Endodermal cell (in vitro differentiated cells): Measurements from ENCODE around the gene LIPI. TPM values are rescaled to one million over a fixed set of nuclear protein-coding genes. Genes with fewer than 3 reads are reported as not detected.

ENCODE experiments used
- DNase-seq: peaks from one replicate; pipeline ENCODE4 v3.0.0-alpha.2; 2017
- H3K27ac ChIP-seq: 2 replicates; pipeline ENCODE4 v1.5.1; 2013; ENCODE audit warnings: mild to moderate bottlenecking, low read depth, low read length, moderate library complexity
- H3K27me3 ChIP-seq: 2 replicates; pipeline ENCODE4 v1.6.1; 2013; ENCODE audit warnings: mild to moderate bottlenecking, low read length, moderate library complexity; ENCODE audit not compliant: insufficient read depth, control insufficient read depth, poor library complexity, severe bottlenecking
- H3K36me3 ChIP-seq: 2 replicates; pipeline ENCODE4 v1.7.0; 2013; ENCODE audit warnings: mild to moderate bottlenecking, low read length, moderate library complexity; ENCODE audit not compliant: control insufficient read depth, insufficient read depth
- H3K4me1 ChIP-seq: one replicate; pipeline ENCODE4 v1.7.0; 2013; ENCODE audit warnings: low read length; ENCODE audit not compliant: control insufficient read depth, insufficient read depth
- H3K4me3 ChIP-seq: 2 replicates; pipeline ENCODE4 v1.5.1; 2013; ENCODE audit warnings: mild to moderate bottlenecking, low read length, moderate library complexity
- H3K9ac ChIP-seq: 2 replicates; pipeline ENCODE4 v1.6.1; 2013; ENCODE audit warnings: mild to moderate bottlenecking, low read length, moderate library complexity; ENCODE audit not compliant: poor library complexity, severe bottlenecking; ENCODE audit errors: extremely low read depth
- H3K9me3 ChIP-seq: 2 replicates; pipeline ENCODE4 v1.6.1; 2013; ENCODE audit warnings: mild to moderate bottlenecking, low read length, moderate library complexity; ENCODE audit not compliant: control insufficient read depth
- H3K27ac Mint-ChIP-seq: 2 replicates; pipeline ENCODE4 v1.8.0; 2020; ENCODE audit warnings: mixed read lengths
- H3K27me3 Mint-ChIP-seq: 2 replicates; pipeline ENCODE4 v1.8.0; 2021; ENCODE audit warnings: mild to moderate bottlenecking, mixed read lengths; ENCODE audit not compliant: insufficient read depth
- H3K36me3 Mint-ChIP-seq: 2 replicates; pipeline ENCODE4 v1.8.0; 2020; ENCODE audit warnings: low read depth, mixed read lengths
- H3K4me1 Mint-ChIP-seq: 2 replicates; pipeline ENCODE4 v1.8.0; 2020; ENCODE audit warnings: mixed read lengths
- H3K4me3 Mint-ChIP-seq: 2 replicates; pipeline ENCODE4 v1.8.0; 2020; ENCODE audit warnings: mild to moderate bottlenecking, moderate library complexity, mixed read lengths
- H3K9me3 Mint-ChIP-seq: 2 replicates; pipeline ENCODE4 v1.8.0; 2020; ENCODE audit warnings: mild to moderate bottlenecking, mixed read lengths
- CTCF ChIP-seq: fragments of 200-600 bp; sonication (generic); conservative IDR thresholded peaks from 2 replicates; pipeline ENCODE4 v1.5.0; 2021; ENCODE audit warnings: antibody characterized with exemption, mild to moderate bottlenecking
- WGBS, 2 experiments: methylation state at CpG; one replicate each; pipeline versions ENCODE4 v1.1.5 to v1.1.7; 2013; ENCODE audit warnings: missing lambda C conversion rate in 2 of 2, mixed read lengths in 1 of 2; ENCODE audit not compliant: insufficient coverage in 1 of 2, insufficient read length in 1 of 2; 5-methylcytosine and 5-hydroxymethylcytosine counted together
- total RNA-seq, 2 donors: library from RNA; stranded (reverse); fragmentation: NEBNext Ultra II Directional in 1 of 2; extraction: Animal tissue kit (Norgen Biotek cat#: 25700) in 1 of 2; gene quantifications; 2 replicates in 1 of 2; 3 replicates in 1 of 2; pipeline ENCODE4 v1.2.1, GENCODE V29; 2021

Gene LIPI
- total RNA-seq, 2 donors from 2014 or later = not detected

- H3K9me3 ChIP-seq = peaks cover 13% of the 10 kb centered on the region
- H3K27ac Mint-ChIP-seq = no peak overlapping the region
- H3K4me1 Mint-ChIP-seq = no peaks in the 10 kb centered on the region
- peaks cover 19% of the 10 kb centered on the region for H3K9me3 Mint-ChIP-seq
- no peaks in the 10 kb centered on the region for H3K36me3 ChIP-seq
- H3K4me1 ChIP-seq = no peaks in the 10 kb centered on the region
- no peaks in the 10 kb centered on the region for H3K36me3 Mint-ChIP-seq
- DNase-seq = no peak
- no peak overlapping the region for H3K4me3 ChIP-seq
- no peaks in the 10 kb centered on the region for H3K27me3 Mint-ChIP-seq
- no peak overlapping the region for H3K27ac ChIP-seq
- WGBS, 2 experiments = 88% methylated on average over 1 of the region's 1 CpG; no CpG with 5 or more reads in 1 of the 2 experiments
- H3K27me3 ChIP-seq = no peaks in the 10 kb centered on the region
- H3K9ac ChIP-seq = no peak overlapping the region
- no peak overlapping the region for H3K4me3 Mint-ChIP-seq
- TF ChIP-seq CTCF = no peak
Observed at GRCh38 chr21:14251336-14251735, 40.6 kb upstream of the LIPI start.

- Histone ChIP-seq H3K27me3 (no peaks in the 10 kb centered on the region), H3K4me3 (no peak overlapping the region), H3K4me1 (no peaks in the 10 kb centered on the region), H3K27ac (no peak overlapping the region), H3K9ac (no peak overlapping the region), H3K9me3 (peaks cover 13% of the 10 kb centered on the region), H3K36me3 (no peaks in the 10 kb centered on the region)
- no peak overlapping the region for H3K27ac Mint-ChIP-seq
- no peak overlapping the region for H3K4me3 Mint-ChIP-seq
- TF ChIP-seq CTCF = no peak
- peaks cover 19% of the 10 kb centered on the region for H3K9me3 Mint-ChIP-seq
- H3K27me3 Mint-ChIP-seq = no peaks in the 10 kb centered on the region
- DNase-seq = no peak
- no peaks in the 10 kb centered on the region for H3K4me1 Mint-ChIP-seq
- H3K36me3 Mint-ChIP-seq = no peaks in the 10 kb centered on the region
Observed at GRCh38 chr21:14245711-14246110, 35.0 kb upstream of the LIPI start.

GRCh38 chr21:14244911-14245310 is 34.2 kb upstream of the LIPI start:
- peaks cover 15% of the 10 kb centered on the region for H3K9me3 Mint-ChIP-seq
- H3K4me1 Mint-ChIP-seq = no peaks in the 10 kb centered on the region
- TF ChIP-seq CTCF = no peak
- Histone ChIP-seq H3K9me3 (peaks cover 10% of the 10 kb centered on the region), H3K4me3 (no peak overlapping the region), H3K4me1 (no peaks in the 10 kb centered on the region), H3K9ac (no peak overlapping the region), H3K27me3 (no peaks in the 10 kb centered on the region), H3K27ac (no peak overlapping the region), H3K36me3 (no peaks in the 10 kb centered on the region)
- DNase-seq = no peak
- no peak overlapping the region for H3K27ac Mint-ChIP-seq
- no peak overlapping the region for H3K4me3 Mint-ChIP-seq
- H3K27me3 Mint-ChIP-seq = no peaks in the 10 kb centered on the region
- no peaks in the 10 kb centered on the region for H3K36me3 Mint-ChIP-seq
